Measurements from ENCODE around the gene SCO2. TPM values are rescaled to one million over a fixed set of nuclear protein-coding genes. Genes with fewer than 3 reads are reported as not detected.
A peak's percentile ranks its signal among the peaks of the same experiment; 100 is the strongest.

SCO2 gene
- total and polyA plus RNA-seq, 2 of the 4 experiments (the other 2 are of a cell fraction) = 1.3 to 1.9 TPM

DNA sequence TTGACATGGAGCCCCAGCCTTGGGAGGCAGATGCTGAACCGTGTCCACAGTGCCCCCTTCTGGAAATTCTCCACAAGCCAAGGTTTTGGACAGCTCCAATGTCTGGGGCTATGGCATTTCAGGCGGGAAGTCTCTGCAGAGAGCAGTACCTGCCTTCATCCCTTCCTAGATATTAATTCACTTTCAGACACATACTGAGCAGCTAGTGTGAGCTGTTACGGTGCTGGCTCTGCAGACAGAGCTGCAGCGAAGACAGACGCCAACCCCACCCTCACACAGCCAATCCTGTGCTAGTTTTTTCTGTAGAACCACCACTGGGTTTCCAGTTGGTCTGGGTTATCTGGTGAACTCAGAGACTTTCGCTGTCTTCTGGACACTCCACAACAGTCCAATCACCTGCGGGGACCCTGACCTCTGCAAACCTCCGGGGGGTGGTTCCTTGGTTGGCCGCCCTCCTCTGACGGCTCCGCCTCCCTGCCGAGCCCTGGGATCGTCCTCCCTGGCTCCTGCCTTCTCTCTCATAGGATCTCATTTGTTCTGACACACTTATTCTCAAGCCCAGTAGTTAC lies 27.0 kb downstream of the SCO2 start:
- POLR2A ChIA-PET (ENCODE audit: unreplicated experiment) = no interaction called here
- H2AK5ac ChIP-seq (ENCODE audit: low read depth, low read length) = no peak overlapping the region

More for the DNA sequence above, 27.0 kb downstream of the SCO2 start:
- peaks cover 4% of the 10 kb centered on the region for H3K27me3 ChIP-seq (ENCODE audit: control insufficient read depth, insufficient read depth, low read length)
- no peak overlapping the region for H2BK120ac ChIP-seq (ENCODE audit: low read depth, low read length)
- H3K9me1 ChIP-seq (ENCODE audit: insufficient read depth, low read length) = no peaks in the 10 kb centered on the region
- no peak overlapping the region for H2BK5ac ChIP-seq (ENCODE audit: low read depth, low read length, poor library complexity, severe bottlenecking)
- peak overlapping the region; percentile 44 for H2AK9ac ChIP-seq (replicated peaks; ENCODE audit: low read depth, low read length, poor library complexity)
- H3K14ac ChIP-seq (replicated peaks; ENCODE audit: low read depth, low read length) = no peak overlapping the region
- no peak overlapping the region for H4K91ac ChIP-seq (ENCODE audit: insufficient read depth, low read depth, low read length)
- no TSS peak for BruUV-seq (replicated peaks)
- H3K4me3 ChIP-seq (ENCODE audit: insufficient read depth, low read depth, low read length) = no peak overlapping the region
- H3K79me1 ChIP-seq (ENCODE audit: low read depth in 1 of 2, low read length in 2 of 2) = no peaks in the 10 kb centered on the region
- H3K27ac ChIP-seq (ENCODE audit: insufficient read depth, low read length) = no peak overlapping the region
- WGBS, 2 experiments (ENCODE audit: extremely low coverage in 2 of 2, insufficient read length in 1 of 2) = 0% methylated on average over 1 of the region's 13 CpGs; no CpG with 5 or more reads in 1 of the 2 experiments
- H3K4ac ChIP-seq (ENCODE audit: low read depth, low read length) = no peak overlapping the region
- no peak overlapping the region for H3K9ac ChIP-seq (ENCODE audit: low read depth, low read length)
- intact Hi-C loops (cut with micrococcal nuclease) = loop anchor here (1.0 to 2.0 kb wide), 2 partner anchors 23 to 256 kb away; partner anchors contain the start of gene SBF1
- no peak overlapping the region for H2BK20ac ChIP-seq (ENCODE audit: low read depth, low read length)
- H3K36me3 ChIP-seq (ENCODE audit: control insufficient read depth, insufficient read depth, low read length) = peaks cover 12% of the 10 kb centered on the region; the same call in 1 of the 2 replicates
- DNase-seq (peak; percentile 51), ATAC-seq (ENCODE audit: low read depth) (peak; percentile 98)
- no peaks in the 10 kb centered on the region for H4K20me1 ChIP-seq (ENCODE audit: insufficient read depth, low read length)
- H3K18ac ChIP-seq (ENCODE audit: low read depth, low read length) = no peak overlapping the region
- H2BK15ac ChIP-seq (ENCODE audit: low read depth, low read length) = no peak overlapping the region
- in situ Hi-C loops (cut with MboI; ENCODE audit: low sequenced_read_pairs) = no loop called here
- H4K8ac ChIP-seq (ENCODE audit: low read depth in 2 of 2, low read length in 2 of 2) = no peak overlapping the region
- no peak overlapping the region for H3K23ac ChIP-seq (ENCODE audit: low read depth, low read length)
- CTCF ChIA-PET = interaction anchor here (0.5 to 0.9 kb wide), 3 partner anchors 8 to 143 kb away, joined by 3 to 4 read pairs (median 4); partner anchors contain the start of gene LMF2
- no peak overlapping the region for H2AFZ ChIP-seq (replicated peaks; ENCODE audit: low read length, poor library complexity)
- dilution Hi-C loops (cut with HindIII; ENCODE audit: low sequenced_read_pairs, unreplicated experiment) = no loop called here
- H3K4me2 ChIP-seq (ENCODE audit: low read depth, low read length) = no peak overlapping the region
- no peak overlapping the region for H3K56ac ChIP-seq (ENCODE audit: extremely low read depth, insufficient read depth, low read length)
- H3K9me3 ChIP-seq (ENCODE audit: control insufficient read depth, insufficient read depth, low read length) = no peaks in the 10 kb centered on the region
- 0 out of 2 replicates have a peak, but pooled peaks have one; percentile 15 for TF ChIP-seq MAZ (IDR thresholded peaks at IDR 0.05; ENCODE audit: borderline replicate concordance, low read depth, low read length)
- no peak for TF ChIP-seq MXI1 (IDR thresholded peaks at IDR 0.05; ENCODE audit: borderline replicate concordance, low read depth, low read length)
- TF ChIP-seq, protein P1, sequence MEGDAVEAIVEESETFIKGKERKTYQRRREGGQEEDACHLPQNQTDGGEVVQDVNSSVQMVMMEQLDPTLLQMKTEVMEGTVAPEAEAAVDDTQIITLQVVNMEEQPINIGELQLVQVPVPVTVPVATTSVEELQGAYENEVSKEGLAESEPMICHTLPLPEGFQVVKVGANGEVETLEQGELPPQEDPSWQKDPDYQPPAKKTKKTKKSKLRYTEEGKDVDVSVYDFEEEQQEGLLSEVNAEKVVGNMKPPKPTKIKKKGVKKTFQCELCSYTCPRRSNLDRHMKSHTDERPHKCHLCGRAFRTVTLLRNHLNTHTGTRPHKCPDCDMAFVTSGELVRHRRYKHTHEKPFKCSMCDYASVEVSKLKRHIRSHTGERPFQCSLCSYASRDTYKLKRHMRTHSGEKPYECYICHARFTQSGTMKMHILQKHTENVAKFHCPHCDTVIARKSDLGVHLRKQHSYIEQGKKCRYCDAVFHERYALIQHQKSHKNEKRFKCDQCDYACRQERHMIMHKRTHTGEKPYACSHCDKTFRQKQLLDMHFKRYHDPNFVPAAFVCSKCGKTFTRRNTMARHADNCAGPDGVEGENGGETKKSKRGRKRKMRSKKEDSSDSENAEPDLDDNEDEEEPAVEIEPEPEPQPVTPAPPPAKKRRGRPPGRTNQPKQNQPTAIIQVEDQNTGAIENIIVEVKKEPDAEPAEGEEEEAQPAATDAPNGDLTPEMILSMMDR (conservative IDR thresholded peaks at IDR 0.05; ENCODE audit: low read depth, low read length) = peak; percentile 72
- TF ChIP-seq SMC3 (IDR thresholded peaks at IDR 0.05; ENCODE audit: low read depth, low read length) = peak; percentile 57
- no peak for TF ChIP-seq BHLHE40 (IDR thresholded peaks at IDR 0.05; ENCODE audit: low read depth, low read length)
- no peak for TF ChIP-seq RFX5 (IDR thresholded peaks at IDR 0.05; ENCODE audit: low read depth, low read length)
- TF ChIP-seq POLR2A (IDR thresholded peaks at IDR 0.05; ENCODE audit: low read depth, low read length) = no peak
- TF ChIP-seq, protein P2, sequence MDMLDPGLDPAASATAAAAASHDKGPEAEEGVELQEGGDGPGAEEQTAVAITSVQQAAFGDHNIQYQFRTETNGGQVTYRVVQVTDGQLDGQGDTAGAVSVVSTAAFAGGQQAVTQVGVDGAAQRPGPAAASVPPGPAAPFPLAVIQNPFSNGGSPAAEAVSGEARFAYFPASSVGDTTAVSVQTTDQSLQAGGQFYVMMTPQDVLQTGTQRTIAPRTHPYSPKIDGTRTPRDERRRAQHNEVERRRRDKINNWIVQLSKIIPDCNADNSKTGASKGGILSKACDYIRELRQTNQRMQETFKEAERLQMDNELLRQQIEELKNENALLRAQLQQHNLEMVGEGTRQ (IDR thresholded peaks at IDR 0.05; ENCODE audit: low read depth, low read length) = no peak
- peak; percentile 74 for TF ChIP-seq RAD21 (IDR thresholded peaks at IDR 0.05; ENCODE audit: low read length)
- no peak for TF ChIP-seq FOS (IDR thresholded peaks at IDR 0.05; ENCODE audit: low read depth, low read length)
- TF ChIP-seq RCOR1 (IDR thresholded peaks at IDR 0.05; ENCODE audit: insufficient replicate concordance, low read length) = no peak
- TF ChIP-seq, protein P3, sequence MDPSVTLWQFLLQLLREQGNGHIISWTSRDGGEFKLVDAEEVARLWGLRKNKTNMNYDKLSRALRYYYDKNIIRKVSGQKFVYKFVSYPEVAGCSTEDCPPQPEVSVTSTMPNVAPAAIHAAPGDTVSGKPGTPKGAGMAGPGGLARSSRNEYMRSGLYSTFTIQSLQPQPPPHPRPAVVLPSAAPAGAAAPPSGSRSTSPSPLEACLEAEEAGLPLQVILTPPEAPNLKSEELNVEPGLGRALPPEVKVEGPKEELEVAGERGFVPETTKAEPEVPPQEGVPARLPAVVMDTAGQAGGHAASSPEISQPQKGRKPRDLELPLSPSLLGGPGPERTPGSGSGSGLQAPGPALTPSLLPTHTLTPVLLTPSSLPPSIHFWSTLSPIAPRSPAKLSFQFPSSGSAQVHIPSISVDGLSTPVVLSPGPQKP (IDR thresholded peaks at IDR 0.05; ENCODE audit: borderline replicate concordance, low read depth, low read length) = no peak
- H4K5ac ChIP-seq (ENCODE audit: low read depth, low read length) = no peak overlapping the region
- H3K4me1 ChIP-seq (ENCODE audit: control insufficient read depth, insufficient read depth, low read length) = no peaks in the 10 kb centered on the region
